Endothelial cell (in vitro differentiated cells): ENCODE data around the gene SLC15A1. TPM values are rescaled to one million over a fixed set of nuclear protein-coding genes. Genes with fewer than 3 reads are reported as not detected.

ENCODE experiments used
- DNase-seq: peaks from one replicate; pipeline ENCODE4 v3.0.0; 2021; ENCODE audit warnings: low spot score
- H3K27ac Mint-ChIP-seq: one replicate; pipeline ENCODE4 v1.8.0; 2021; ENCODE audit warnings: mixed read lengths, inconsistent platforms; ENCODE audit not compliant: unreplicated experiment
- H3K27me3 Mint-ChIP-seq: one replicate; pipeline ENCODE4 v1.8.0; 2021; ENCODE audit warnings: mild to moderate bottlenecking, moderate library complexity, mixed read lengths, inconsistent platforms; ENCODE audit not compliant: unreplicated experiment
- H3K36me3 Mint-ChIP-seq: one replicate; pipeline ENCODE4 v1.8.0; 2021; ENCODE audit warnings: mild to moderate bottlenecking, low read depth, mixed read lengths, inconsistent platforms; ENCODE audit not compliant: unreplicated experiment
- H3K4me1 Mint-ChIP-seq: one replicate; pipeline ENCODE4 v1.8.0; 2021; ENCODE audit warnings: mild to moderate bottlenecking, mixed read lengths, inconsistent platforms; ENCODE audit not compliant: unreplicated experiment
- H3K4me3 Mint-ChIP-seq: one replicate; pipeline ENCODE4 v1.8.0; 2021; ENCODE audit warnings: mild to moderate bottlenecking, mixed read lengths, inconsistent platforms; ENCODE audit not compliant: unreplicated experiment
- H3K9me3 Mint-ChIP-seq: one replicate; pipeline ENCODE4 v1.8.0; 2021; ENCODE audit warnings: mixed read lengths, inconsistent platforms; ENCODE audit not compliant: unreplicated experiment
- total RNA-seq: library from RNA; stranded (reverse); fragmentation: NEBNext Ultra II Directional; extraction: Animal tissue kit (Norgen Biotek cat#: 25700); gene quantifications from one replicate; pipeline ENCODE4 v1.2.1, GENCODE V29; 2021; ENCODE audit not compliant: unreplicated experiment
- TF ChIP-seq, protein P1 (sequence below): fragments of 200-600 bp; sonication (generic); IDR thresholded peaks from one replicate; pipeline ENCODE4 v1.5.0; 2021; ENCODE audit warnings: antibody characterized with exemption; ENCODE audit not compliant: unreplicated experiment

The SLC15A1 gene
- total RNA-seq, 1 donor from 2014 or later = 0.10 TPM

DNA sequence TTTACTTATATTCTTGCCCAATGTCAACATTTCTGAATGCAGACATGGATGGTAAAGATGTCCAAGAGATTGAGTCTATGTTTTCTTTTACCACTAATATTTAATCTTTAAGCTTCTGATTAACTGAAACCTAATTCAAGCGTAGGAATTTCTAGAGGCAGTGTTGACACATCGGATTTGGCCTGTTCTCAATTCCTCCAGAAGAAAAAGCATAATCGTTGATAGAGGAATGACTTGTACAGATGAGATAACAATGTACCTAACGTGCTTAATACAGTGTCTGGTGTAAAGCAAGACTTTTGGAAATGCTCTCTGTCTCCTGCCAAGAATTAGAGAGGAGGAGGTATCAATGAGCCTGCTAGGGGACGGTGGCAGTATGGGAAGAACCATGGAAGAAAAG, 35.2 kb downstream of the SLC15A1 start:
- H3K27me3 Mint-ChIP-seq = no peaks in the 10 kb centered on the region
- peaks cover 2% of the 10 kb centered on the region for H3K4me1 Mint-ChIP-seq
- no peak for DNase-seq
- no peak overlapping the region for H3K4me3 Mint-ChIP-seq
- no peaks in the 10 kb centered on the region for H3K36me3 Mint-ChIP-seq
- TF ChIP-seq, protein P1, sequence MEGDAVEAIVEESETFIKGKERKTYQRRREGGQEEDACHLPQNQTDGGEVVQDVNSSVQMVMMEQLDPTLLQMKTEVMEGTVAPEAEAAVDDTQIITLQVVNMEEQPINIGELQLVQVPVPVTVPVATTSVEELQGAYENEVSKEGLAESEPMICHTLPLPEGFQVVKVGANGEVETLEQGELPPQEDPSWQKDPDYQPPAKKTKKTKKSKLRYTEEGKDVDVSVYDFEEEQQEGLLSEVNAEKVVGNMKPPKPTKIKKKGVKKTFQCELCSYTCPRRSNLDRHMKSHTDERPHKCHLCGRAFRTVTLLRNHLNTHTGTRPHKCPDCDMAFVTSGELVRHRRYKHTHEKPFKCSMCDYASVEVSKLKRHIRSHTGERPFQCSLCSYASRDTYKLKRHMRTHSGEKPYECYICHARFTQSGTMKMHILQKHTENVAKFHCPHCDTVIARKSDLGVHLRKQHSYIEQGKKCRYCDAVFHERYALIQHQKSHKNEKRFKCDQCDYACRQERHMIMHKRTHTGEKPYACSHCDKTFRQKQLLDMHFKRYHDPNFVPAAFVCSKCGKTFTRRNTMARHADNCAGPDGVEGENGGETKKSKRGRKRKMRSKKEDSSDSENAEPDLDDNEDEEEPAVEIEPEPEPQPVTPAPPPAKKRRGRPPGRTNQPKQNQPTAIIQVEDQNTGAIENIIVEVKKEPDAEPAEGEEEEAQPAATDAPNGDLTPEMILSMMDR = no peak
- H3K27ac Mint-ChIP-seq = no peak overlapping the region
- H3K9me3 Mint-ChIP-seq = no peaks in the 10 kb centered on the region

DNA sequence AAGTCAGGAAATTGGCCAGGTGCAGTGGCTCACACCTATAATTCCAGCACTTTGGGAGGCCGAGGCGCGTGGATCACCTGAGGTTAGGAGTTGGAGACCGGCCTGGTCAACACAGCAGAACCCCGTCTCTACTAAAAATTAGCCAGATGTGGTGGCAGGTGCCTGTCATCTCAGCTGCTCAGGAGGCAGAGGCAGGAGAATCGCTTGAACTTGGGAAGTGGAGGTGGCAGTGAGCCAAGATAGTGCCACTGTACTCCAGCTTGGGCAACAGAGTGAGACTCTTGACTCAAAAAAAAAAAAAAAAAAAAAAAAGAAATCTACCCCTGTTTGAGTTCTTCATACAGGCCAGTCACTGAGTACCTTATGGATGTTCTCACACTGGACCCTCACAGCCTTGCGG, 42.0 kb downstream of the SLC15A1 start:
- TF ChIP-seq, protein P1 = no peak
- no peaks in the 10 kb centered on the region for H3K9me3 Mint-ChIP-seq
- H3K4me3 Mint-ChIP-seq = no peak overlapping the region
- no peaks in the 10 kb centered on the region for H3K27me3 Mint-ChIP-seq
- H3K36me3 Mint-ChIP-seq = no peaks in the 10 kb centered on the region
- peaks cover 16% of the 10 kb centered on the region for H3K4me1 Mint-ChIP-seq
- no peak overlapping the region for H3K27ac Mint-ChIP-seq
- DNase-seq = no peak

DNA sequence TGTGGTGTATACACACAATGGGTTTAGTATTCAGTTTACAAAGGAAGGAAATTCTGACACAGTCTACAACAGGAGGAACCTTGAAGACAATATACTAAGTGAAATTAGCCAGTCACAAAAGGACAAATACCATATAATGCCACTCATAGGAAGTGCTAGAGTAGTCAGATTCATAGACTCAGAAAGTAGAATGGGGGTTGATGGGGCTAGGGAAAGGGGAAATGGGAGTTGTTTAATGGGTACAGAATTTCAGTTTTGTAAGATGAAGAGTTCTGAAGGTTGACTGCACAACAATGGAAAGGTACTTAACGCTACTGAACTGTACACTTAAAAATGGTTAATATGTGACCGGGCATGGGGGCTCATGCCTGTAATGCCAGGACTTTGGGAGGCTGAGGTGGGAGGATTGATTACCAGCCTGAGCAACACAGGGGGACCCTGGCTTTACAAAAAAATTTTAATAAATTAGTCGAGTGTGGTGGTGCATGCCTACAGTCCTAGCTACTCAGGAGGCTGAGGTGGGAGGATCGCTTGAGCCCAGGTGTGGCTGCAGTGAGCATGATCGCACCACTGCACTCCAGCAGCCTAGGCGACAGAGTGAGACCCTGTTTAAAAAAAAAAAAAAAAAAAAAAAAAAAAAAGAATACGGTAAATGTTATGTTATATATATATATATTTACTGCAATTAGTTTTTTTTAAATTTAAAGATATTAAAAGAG, 45.0 kb downstream of the SLC15A1 start:
- peaks cover 16% of the 10 kb centered on the region for H3K4me1 Mint-ChIP-seq
- no peaks in the 10 kb centered on the region for H3K36me3 Mint-ChIP-seq
- H3K9me3 Mint-ChIP-seq = no peaks in the 10 kb centered on the region
- TF ChIP-seq, protein P1 = no peak
- DNase-seq = no peak
- no peaks in the 10 kb centered on the region for H3K27me3 Mint-ChIP-seq
- H3K4me3 Mint-ChIP-seq = peak overlapping the region; percentile 2
- H3K27ac Mint-ChIP-seq = no peak overlapping the region

DNA sequence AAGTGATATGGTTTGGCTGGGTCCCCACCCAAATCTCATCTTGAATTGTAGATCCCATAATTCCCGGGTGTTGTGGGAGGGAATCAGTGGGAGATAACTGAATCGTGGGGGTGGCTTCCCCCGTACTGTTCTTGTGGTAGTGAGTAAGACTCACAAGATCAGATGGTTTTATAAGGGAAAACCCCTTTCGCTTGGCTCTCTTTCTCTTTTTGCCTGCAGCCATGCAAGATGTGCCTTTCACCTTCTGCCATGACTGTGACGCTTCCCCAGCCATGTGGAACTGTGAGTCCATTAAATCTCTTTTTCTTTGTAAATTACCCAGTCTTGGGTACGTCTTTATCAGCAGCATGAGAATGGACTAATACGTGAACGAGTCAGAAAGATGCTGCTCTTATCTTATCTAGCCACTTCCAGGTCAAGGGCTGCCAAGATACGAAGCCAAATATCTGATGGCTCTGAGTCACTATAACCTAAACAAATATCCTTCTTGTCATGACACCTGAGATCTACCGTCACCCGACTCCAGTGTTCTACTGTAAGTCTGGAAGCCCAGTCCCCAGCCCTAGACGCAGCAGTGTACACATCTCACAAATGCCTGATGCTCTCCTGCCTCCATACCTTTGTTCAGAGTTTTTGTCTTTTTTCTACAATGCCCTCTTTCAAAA, 45.9 kb downstream of the SLC15A1 start:
- peaks cover 16% of the 10 kb centered on the region for H3K4me1 Mint-ChIP-seq
- peak overlapping the region; percentile 2 for H3K4me3 Mint-ChIP-seq
- H3K27me3 Mint-ChIP-seq = no peaks in the 10 kb centered on the region
- TF ChIP-seq, protein P1 = no peak
- no peaks in the 10 kb centered on the region for H3K9me3 Mint-ChIP-seq
- no peak overlapping the region for H3K27ac Mint-ChIP-seq
- DNase-seq = no peak
- no peaks in the 10 kb centered on the region for H3K36me3 Mint-ChIP-seq

DNA sequence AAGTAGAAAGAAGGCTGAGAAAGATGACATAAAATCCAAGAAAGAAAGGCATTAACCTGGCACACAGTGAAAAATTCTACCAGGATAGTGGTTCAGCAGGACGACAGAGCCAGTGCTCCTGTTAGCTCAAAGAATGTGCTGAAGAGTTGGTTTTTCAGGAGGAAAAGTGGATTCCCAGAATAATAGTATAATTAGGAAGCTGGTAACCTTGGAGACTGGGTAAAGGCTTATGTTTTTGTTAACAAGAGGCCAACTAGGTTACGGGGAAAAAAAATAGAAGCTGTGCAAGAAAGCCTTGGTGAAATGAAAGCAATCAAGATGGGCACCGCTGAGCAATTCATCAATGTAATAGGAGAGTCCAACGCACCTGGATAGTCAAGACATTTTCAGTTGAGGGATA, 54.7 kb downstream of the SLC15A1 start:
- no peak overlapping the region for H3K4me3 Mint-ChIP-seq
- H3K27me3 Mint-ChIP-seq = no peaks in the 10 kb centered on the region
- no peaks in the 10 kb centered on the region for H3K9me3 Mint-ChIP-seq
- H3K36me3 Mint-ChIP-seq = no peaks in the 10 kb centered on the region
- TF ChIP-seq, protein P1 = no peak
- DNase-seq = no peak
- H3K4me1 Mint-ChIP-seq = peaks cover 4% of the 10 kb centered on the region
- no peak overlapping the region for H3K27ac Mint-ChIP-seq
